HepG2 (cell line): Measurements from ENCODE around the gene PARP3. TPM values are rescaled to one million over a fixed set of nuclear protein-coding genes. Genes with fewer than 3 reads are reported as not detected.

ENCODE experiments used
- ATAC-seq: fragments of 200-7000 bp; cut with Tn5 transposase; 3 replicates; pipeline ENCODE4 v1.9.1; 2020; ENCODE audit warnings: mild to moderate bottlenecking, moderate library complexity
- BruUV-seq: library from RNA; stranded (reverse); fragments of 400-500 nt; replicated peaks from 2 replicates; lab custom pipeline; 2021; lab: Mats Ljungman, UMichigan
- CTCF ChIA-PET: fragments of 300-600 bp; formaldehyde crosslinking; extraction: SDS; loops from one replicate; lab custom pipeline; 2021; ENCODE audit warnings: low total read pairs, inconsistent platforms, low intra/inter-chr PET ratio; lab: Yijun Ruan, JAX
- POLR2A ChIA-PET: fragments of 350-600 bp; sonication (Branson Sonifier 250); formaldehyde crosslinking; loops from one replicate; lab custom pipeline; 2020; ENCODE audit warnings: antibody characterized with exemption, inconsistent platforms; lab: Yijun Ruan, JAX
- DNase-seq: peaks from one replicate; pipeline ENCODE4 v3.0.0-alpha.2; 2015; ENCODE audit warnings: low spot score
- FAIRE-seq: peaks from 3 replicates; lab custom pipeline; 2011; peaks lifted over from hg19 to GRCh38; lab: Jason Lieb, UNC
- H2AFZ ChIP-seq: one replicate; pipeline ENCODE4 v1.6.1; 2011; ENCODE audit warnings: low read length, inconsistent platforms
- H3K27ac ChIP-seq: fragments of 300-600 bp; 3 replicates; pipeline ENCODE4 v1.8.0; 2011; ENCODE audit warnings: mixed run types, mild to moderate bottlenecking, mixed read lengths, low read length, inconsistent platforms; ENCODE audit not compliant: insufficient read depth; ENCODE audit errors: extremely low read length
- H3K27me3 ChIP-seq, 2 experiments: fragments of 200-600 bp in 1 of 2; 2 replicates in 1 of 2; 3 replicates in 1 of 2; pipeline versions ENCODE4 v1.6.0 to v1.8.0; 2011; ENCODE audit warnings: low read length in 2 of 2, mild to moderate bottlenecking in 2 of 2, moderate library complexity in 2 of 2, inconsistent platforms in 1 of 2; ENCODE audit not compliant: insufficient read depth in 2 of 2, control insufficient read depth in 1 of 2
- H3K36me3 ChIP-seq, 2 experiments: fragments of 200-600 bp in 1 of 2; replicated peaks in 1 of 2; 2 replicates in 1 of 2; 3 replicates in 1 of 2; pipeline versions ENCODE4 v1.5.1 to v1.8.0; 2011; ENCODE audit warnings: low read length in 2 of 2, inconsistent platforms in 1 of 2; ENCODE audit not compliant: insufficient read depth in 2 of 2, control insufficient read depth in 1 of 2
- H3K4me1 ChIP-seq: 2 replicates; pipeline ENCODE4 v1.5.1; 2012; ENCODE audit warnings: low read length, inconsistent platforms; ENCODE audit not compliant: insufficient read depth
- H3K4me2 ChIP-seq: 2 replicates; pipeline ENCODE4 v1.6.0; 2011; ENCODE audit warnings: low read depth, low read length, inconsistent platforms
- H3K4me3 ChIP-seq, 3 experiments: fragments of 200-600 bp in 1 of 3; sonication (generic), shearing (Covaris generic) in 1 of 3; replicated peaks in 1 of 3; 2 replicates each; pipeline ENCODE4 v1.5.1; 2011 to 2016; ENCODE audit warnings: low read length in 3 of 3, inconsistent platforms in 2 of 3, low read depth in 2 of 3, mild to moderate bottlenecking in 2 of 3, control low read depth in 1 of 3, mixed read lengths in 1 of 3; ENCODE audit not compliant: insufficient read depth in 1 of 3
- H3K79me2 ChIP-seq: one replicate; pipeline ENCODE4 v1.6.1; 2011; ENCODE audit warnings: low read length, inconsistent platforms; ENCODE audit not compliant: insufficient read depth
- H3K9ac ChIP-seq: 2 replicates; pipeline ENCODE4 v1.6.0; 2011; ENCODE audit warnings: mild to moderate bottlenecking, low read depth, low read length, inconsistent platforms; ENCODE audit not compliant: insufficient read depth
- H3K9me3 ChIP-seq: 2 replicates; pipeline ENCODE4 v1.5.1; 2012; ENCODE audit warnings: mild to moderate bottlenecking, low read length
- H4K20me1 ChIP-seq: 2 replicates; pipeline ENCODE4 v1.6.0; 2011; ENCODE audit warnings: inconsistent platforms, mild to moderate bottlenecking, low read length, moderate library complexity; ENCODE audit not compliant: insufficient read depth
- DPF2 ChIP-seq: sonication (generic); formaldehyde crosslinking; IDR thresholded peaks from 2 replicates; pipeline ENCODE4 v1.4.0; 2020; ENCODE audit warnings: mild to moderate bottlenecking, low read depth, missing genetic modification reagents, borderline replicate concordance
- JARID2 ChIP-seq: sonication (generic); formaldehyde crosslinking; IDR thresholded peaks from 2 replicates; pipeline ENCODE4 v1.8.1; 2023; ENCODE audit warnings: missing genetic modification reagents, inconsistent platforms; ENCODE audit not compliant: insufficient replicate concordance
- JUN ChIP-seq: sonication (generic); formaldehyde crosslinking; IDR thresholded peaks from 2 replicates; pipeline ENCODE4 v1.4.0; 2020; ENCODE audit warnings: mild to moderate bottlenecking, missing genetic modification reagents
- NFRKB ChIP-seq: fragments of 450-650 bp; IDR thresholded peaks from 2 replicates; pipeline ENCODE4 v1.6.1; 2017
- NFYB ChIP-seq: sonication (generic); formaldehyde crosslinking; IDR thresholded peaks from 2 replicates; pipeline ENCODE4 v1.4.0; 2020; ENCODE audit warnings: missing genetic modification reagents
- SIX1 ChIP-seq: sonication (generic); formaldehyde crosslinking; IDR thresholded peaks from 2 replicates; pipeline ENCODE4 v1.4.0; 2020; ENCODE audit warnings: missing genetic modification reagents, borderline replicate concordance
- STAG1 ChIP-seq: sonication (generic); formaldehyde crosslinking; IDR thresholded peaks from 2 replicates; pipeline ENCODE4 v1.4.0; 2020; ENCODE audit warnings: missing genetic modification reagents
- ZNF225 ChIP-seq: sonication (generic); formaldehyde crosslinking; IDR thresholded peaks from 2 replicates; pipeline ENCODE4 v1.4.0; 2020; ENCODE audit warnings: mild to moderate bottlenecking, missing genetic modification reagents
- ZNF251 ChIP-seq: sonication (generic); formaldehyde crosslinking; IDR thresholded peaks from 2 replicates; pipeline ENCODE4 v1.9.0; 2021; ENCODE audit warnings: mild to moderate bottlenecking, missing genetic modification reagents
- ZNF280D ChIP-seq: sonication (generic); formaldehyde crosslinking; IDR thresholded peaks from 2 replicates; pipeline ENCODE4 v1.5.1; 2020; ENCODE audit warnings: mild to moderate bottlenecking, missing genetic modification reagents
- ZNF3 ChIP-seq: IDR thresholded peaks from 2 replicates; pipeline ENCODE4 v1.7.0; 2017; ENCODE audit warnings: inconsistent platforms
- ZNF670 ChIP-seq: sonication (generic); formaldehyde crosslinking; IDR thresholded peaks from 2 replicates; pipeline ENCODE4 v1.8.0; 2022; ENCODE audit warnings: mild to moderate bottlenecking, missing genetic modification reagents, borderline replicate concordance
- WGBS: methylation state at CpG from one replicate; pipeline ENCODE4 v1.1.6; 2017; ENCODE audit warnings: low lambda C conversion rate; 5-methylcytosine and 5-hydroxymethylcytosine counted together
- in situ Hi-C: cut with HindIII; loops from 2 replicates; pipeline ENCODE4 v1.10.0; 2017; ENCODE audit warnings: low pct_unique_long_range_greater_than_20kb; ENCODE audit not compliant: extremely low pct_ligation_motif_present
- intact Hi-C: fragments of 100-400 bp; cut with micrococcal nuclease; formaldehyde crosslinking; loops from one replicate; pipeline ENCODE4 v1.10.0; 2022; ENCODE audit not compliant: unreplicated experiment
- polyA plus RNA-seq, 8 experiments: library from polyadenylated mRNA; depleted of rRNA in 3 of 8; stranded (reverse) in 7 of 8; unstranded in 1 of 8; fragments of >200 nt; fragmentation: Illumina TruSeq in 4 of 8; extraction: Trizol in 4 of 8; gene quantifications; 2 replicates each; pipeline versions ENCODE4 v1.2.1 to v1.2.3, GENCODE V29; 2011 to 2016; ENCODE audit warnings: low read depth in 4 of 8, missing spikeins in 1 of 8, mixed read lengths in 1 of 8; ENCODE audit not compliant: insufficient read depth in 1 of 8
- total RNA-seq, 5 experiments: library from RNA; depleted of rRNA; stranded (reverse); fragments of >200 nt; fragmentation: Illumina TruSeq; extraction: Trizol; gene quantifications; 2 replicates each; pipeline ENCODE4 v1.2.3, GENCODE V29; 2016; ENCODE audit warnings: low read depth in 1 of 5
- TF ChIP-seq, protein P1 (sequence below): IDR thresholded peaks from 2 replicates; pipeline ENCODE4 v1.6.1; 2016; ENCODE audit warnings: low read depth, missing genetic modification reagents, missing compliant biosample characterization

Gene PARP3
- total and polyA plus RNA-seq, 2 of the 13 experiments (the other 11 are each of a cell fraction or from before 2014, with no cell fraction given), result 11.2 to 21.5 TPM

DNA sequence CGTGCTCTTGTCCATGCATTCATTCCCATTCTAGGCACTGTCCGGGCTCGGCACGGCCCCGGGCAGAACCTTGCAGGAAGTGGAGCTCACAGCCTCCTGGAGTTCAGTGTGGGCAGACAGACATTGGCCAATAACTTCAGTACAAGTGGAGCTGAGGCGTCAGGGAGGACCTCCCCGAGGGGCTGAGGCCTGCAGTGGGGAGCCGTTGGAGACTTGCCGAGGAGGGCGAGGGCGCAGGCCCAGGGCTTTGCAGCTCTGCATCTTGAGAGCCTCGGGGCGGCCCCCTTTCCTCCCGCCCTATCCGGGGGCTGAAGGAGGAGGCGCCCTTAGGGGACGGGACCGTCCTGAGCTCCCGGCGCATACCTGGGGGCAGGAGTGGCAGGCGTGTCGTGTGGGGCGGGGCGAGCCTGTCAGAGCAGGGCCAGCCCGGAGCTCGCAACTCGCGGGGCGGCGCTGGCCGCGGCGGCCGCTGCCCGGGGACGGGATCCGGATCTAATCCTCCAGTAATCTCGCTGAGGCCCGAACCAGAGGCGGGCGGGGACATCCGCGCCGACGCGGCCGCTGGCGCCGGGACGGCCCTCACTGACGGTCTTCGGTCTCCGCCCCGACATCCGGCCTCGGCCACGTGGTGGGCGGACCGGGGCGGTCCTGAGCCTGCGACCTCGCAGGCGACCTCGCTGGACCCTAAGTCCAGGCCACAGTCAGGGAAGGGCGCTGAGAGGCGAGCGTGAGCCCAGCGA is 40.8 kb downstream of the PARP3 start, which contains the start of gene ACY1 (continued):
- TF ChIP-seq ZNF280D (CRISPR knock-in tag) (peak; percentile 81; the same call in 1 of the 2 replicates), ZNF670 (no peak), ZNF251 (CRISPR knock-in tag) (no peak), NFYB (no peak), SIX1 (CRISPR knock-in tag) (no peak), NFRKB (no peak)
- TF ChIP-seq, all 625 proteins: peak for 341

- WGBS, result 3% methylated on average over 11 of the region's 22 CpGs
- peaks cover 17% of the 10 kb centered on the region for H3K79me2 ChIP-seq
- peak overlapping the region; percentile 98 for H3K4me2 ChIP-seq
- peak overlapping the region; percentile 94 for H3K27ac ChIP-seq
- ChIA-PET POLR2A (interaction anchor here (0.9 to 6.4 kb wide), 11 partner anchors 10 to 484 kb away, joined by 3 to 187 read pairs (median 15); partner anchors contain the start of genes ABHD14A, ABHD14B, PARP3 and PCBP4), CTCF (interaction anchor here (2.2 to 2.6 kb wide), 2 partner anchors 10 to 42 kb away, joined by 12 to 19 read pairs; partner anchors contain the start of genes ABHD14B, PARP3 and RRP9)
- intact Hi-C loops (loop anchor here (2.0 kb wide), 1 partner anchor 41 kb away; the partner anchor contains the start of gene PARP3), in situ Hi-C loops (no loop called here)
- H3K27me3 ChIP-seq, result no peaks in the 10 kb centered on the region
- H2AFZ ChIP-seq, result no peak overlapping the region
- peak overlapping the region; percentile 70 to 83 (median 73) for H3K4me3 ChIP-seq
- BruUV-seq, result TSS peak; percentile 92
- ATAC-seq (peak; percentile 2; the same call in 2 of the 3 replicates), FAIRE-seq (no peak), DNase-seq (no peak)
- peaks cover 51% of the 10 kb centered on the region for H3K4me1 ChIP-seq
- H3K9me3 ChIP-seq, result no peaks in the 10 kb centered on the region
- peak overlapping the region; percentile 89 for H3K9ac ChIP-seq
- no peaks in the 10 kb centered on the region; a peak in 1 of 5 replicates for H3K36me3 ChIP-seq
- H4K20me1 ChIP-seq, result no peaks in the 10 kb centered on the region
- TF ChIP-seq DPF2 (CRISPR knock-in tag) (no peak), ZNF670 (0 out of 2 replicates have a peak, but pooled peaks have one; percentile 70), STAG1 (no peak), JARID2 (no peak), ZNF225 (CRISPR knock-in tag) (no peak), ZNF3 (CRISPR knock-in tag) (no peak), JUN (CRISPR knock-in tag) (no peak)
- TF ChIP-seq, protein P1, sequence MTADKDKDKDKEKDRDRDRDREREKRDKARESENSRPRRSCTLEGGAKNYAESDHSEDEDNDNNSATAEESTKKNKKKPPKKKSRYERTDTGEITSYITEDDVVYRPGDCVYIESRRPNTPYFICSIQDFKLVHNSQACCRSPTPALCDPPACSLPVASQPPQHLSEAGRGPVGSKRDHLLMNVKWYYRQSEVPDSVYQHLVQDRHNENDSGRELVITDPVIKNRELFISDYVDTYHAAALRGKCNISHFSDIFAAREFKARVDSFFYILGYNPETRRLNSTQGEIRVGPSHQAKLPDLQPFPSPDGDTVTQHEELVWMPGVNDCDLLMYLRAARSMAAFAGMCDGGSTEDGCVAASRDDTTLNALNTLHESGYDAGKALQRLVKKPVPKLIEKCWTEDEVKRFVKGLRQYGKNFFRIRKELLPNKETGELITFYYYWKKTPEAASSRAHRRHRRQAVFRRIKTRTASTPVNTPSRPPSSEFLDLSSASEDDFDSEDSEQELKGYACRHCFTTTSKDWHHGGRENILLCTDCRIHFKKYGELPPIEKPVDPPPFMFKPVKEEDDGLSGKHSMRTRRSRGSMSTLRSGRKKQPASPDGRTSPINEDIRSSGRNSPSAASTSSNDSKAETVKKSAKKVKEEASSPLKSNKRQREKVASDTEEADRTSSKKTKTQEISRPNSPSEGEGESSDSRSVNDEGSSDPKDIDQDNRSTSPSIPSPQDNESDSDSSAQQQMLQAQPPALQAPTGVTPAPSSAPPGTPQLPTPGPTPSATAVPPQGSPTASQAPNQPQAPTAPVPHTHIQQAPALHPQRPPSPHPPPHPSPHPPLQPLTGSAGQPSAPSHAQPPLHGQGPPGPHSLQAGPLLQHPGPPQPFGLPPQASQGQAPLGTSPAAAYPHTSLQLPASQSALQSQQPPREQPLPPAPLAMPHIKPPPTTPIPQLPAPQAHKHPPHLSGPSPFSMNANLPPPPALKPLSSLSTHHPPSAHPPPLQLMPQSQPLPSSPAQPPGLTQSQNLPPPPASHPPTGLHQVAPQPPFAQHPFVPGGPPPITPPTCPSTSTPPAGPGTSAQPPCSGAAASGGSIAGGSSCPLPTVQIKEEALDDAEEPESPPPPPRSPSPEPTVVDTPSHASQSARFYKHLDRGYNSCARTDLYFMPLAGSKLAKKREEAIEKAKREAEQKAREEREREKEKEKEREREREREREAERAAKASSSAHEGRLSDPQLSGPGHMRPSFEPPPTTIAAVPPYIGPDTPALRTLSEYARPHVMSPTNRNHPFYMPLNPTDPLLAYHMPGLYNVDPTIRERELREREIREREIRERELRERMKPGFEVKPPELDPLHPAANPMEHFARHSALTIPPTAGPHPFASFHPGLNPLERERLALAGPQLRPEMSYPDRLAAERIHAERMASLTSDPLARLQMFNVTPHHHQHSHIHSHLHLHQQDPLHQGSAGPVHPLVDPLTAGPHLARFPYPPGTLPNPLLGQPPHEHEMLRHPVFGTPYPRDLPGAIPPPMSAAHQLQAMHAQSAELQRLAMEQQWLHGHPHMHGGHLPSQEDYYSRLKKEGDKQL, result no peak
Measured at GRCh38 chr3:51983578-51984268, 41.6 kb downstream of the PARP3 start.
